Endometrium (tissue), 2 donors: Measurements from ENCODE around the gene CERS3.
"Not testable (repeated sequence)": the region's sequence is repeated elsewhere in the genome, so short reads cannot be mapped to it uniquely, and the experiment has no call there.

Source experiments
- FAIRE-seq: peaks from 2 replicates; lab custom pipeline; 2012; peaks lifted over from hg19 to GRCh38; lab: Jason Lieb, UNC
- donor health status: control.
- donor health status: control.

CERS3 gene

GRCh38 chr15:100464888-100465287 is 63.9 kb downstream of the CERS3 start:
- no peak for FAIRE-seq

- FAIRE-seq, result no peak
Observed at GRCh38 chr15:100464256-100464655, 64.5 kb downstream of the CERS3 start.

GRCh38 chr15:100463515-100463914 is 65.2 kb downstream of the CERS3 start:
- FAIRE-seq, result no peak

GRCh38 chr15:100461049-100461448 is 67.7 kb downstream of the CERS3 start:
- no peak for FAIRE-seq

DNA sequence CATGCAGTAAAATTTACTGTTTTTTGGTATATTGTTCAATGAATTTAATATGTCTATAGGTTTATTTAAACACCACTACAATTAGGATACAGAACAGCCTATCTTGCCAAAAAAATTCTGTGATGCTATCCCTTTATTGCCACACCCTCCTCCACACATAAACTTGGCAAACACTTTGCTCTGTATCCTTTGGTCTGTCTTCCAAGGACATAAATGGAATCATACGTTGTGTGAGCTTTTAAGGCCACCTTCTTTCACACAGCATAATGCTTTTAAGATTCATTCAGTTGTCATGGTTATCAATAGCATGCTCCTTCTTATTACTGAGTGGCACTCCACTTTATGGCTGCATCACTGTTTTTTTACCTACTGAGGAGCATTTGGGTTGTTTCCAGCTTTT is 71.5 kb downstream of the CERS3 start:
- FAIRE-seq, result no peak

DNA sequence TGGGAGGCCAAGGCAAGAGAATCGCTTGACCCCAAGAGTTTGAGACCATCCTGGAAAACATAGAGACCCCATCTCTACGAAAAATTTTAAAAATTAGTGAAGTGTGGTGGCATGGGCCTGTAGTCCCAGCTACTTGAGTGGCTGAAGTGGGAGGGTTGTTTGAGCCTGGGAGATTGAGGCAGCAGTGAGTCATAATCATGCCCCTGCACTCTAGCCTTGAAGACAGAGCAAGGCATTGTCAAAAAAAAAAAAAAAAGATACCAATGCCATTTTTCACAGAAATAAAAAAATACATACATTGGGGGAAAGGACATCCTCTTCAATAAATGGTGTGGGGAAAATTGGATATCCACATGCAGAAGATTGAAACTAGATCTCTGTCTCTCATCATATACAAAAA is 74.6 kb downstream of the CERS3 start:
- no peak for FAIRE-seq

DNA sequence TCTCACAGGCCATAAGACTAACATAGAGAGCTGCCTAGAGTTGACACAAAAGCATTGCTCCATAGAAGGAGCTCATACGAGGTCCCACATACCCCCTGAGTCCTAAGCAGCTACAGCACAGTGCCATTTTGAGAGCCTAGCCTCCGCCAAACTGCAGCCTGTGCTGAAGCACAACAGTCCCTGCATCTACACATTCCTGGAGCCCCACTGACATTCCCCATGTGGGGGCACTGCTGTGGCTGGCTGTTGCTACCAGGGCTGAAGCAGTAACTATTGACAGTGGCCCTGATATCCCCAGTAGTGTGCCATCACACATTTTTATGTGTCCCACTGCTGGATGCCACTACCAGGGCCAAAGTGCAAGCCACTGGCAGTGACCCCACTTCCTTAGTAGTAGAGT is 80.3 kb downstream of the CERS3 start:
- FAIRE-seq, result no peak

- FAIRE-seq, result not testable (repeated sequence)
Observed at GRCh38 chr15:100441063-100441462, 87.7 kb downstream of the CERS3 start.

DNA sequence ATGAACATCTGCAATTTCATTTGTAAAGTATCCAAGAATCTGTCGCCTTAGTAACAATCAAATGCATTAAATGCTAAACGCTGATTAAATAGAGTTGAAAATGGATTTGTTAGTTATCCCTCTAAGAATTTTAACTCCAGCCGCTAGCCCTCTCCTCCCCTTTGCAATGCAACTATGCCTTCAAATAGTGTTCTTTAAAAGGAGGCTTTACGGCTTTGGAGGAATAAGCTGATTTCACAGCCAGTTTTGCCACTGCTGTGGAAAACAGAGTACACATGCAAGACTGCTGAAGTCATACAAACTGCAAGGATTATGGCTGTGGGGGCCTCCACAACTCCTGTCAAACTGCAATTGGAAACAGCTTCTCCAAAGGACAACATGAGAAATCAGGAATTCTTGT is 89.2 kb downstream of the CERS3 start:
- FAIRE-seq, result no peak

DNA sequence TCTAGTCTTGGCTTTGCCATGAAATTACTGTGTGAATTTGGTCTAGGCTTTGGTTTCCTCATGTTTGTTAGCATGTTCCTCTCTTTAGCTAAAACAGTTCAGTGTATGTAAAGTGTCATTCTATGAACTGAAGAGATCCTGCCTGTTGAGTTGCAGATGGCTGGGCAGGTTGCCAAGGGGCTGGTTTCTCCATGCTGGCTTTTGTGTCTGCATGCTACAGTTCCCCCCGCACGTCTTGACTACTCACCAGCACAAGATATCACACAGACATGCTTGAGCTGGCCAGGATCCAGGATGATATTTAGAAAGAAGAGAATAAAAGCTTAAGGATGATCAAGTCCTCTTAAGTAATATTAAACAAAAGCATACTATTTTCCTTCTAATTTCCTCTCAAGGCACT is 90.2 kb downstream of the CERS3 start:
- no peak for FAIRE-seq

GRCh38 chr15:100437261-100437660 is 91.5 kb downstream of the CERS3 start:
- FAIRE-seq, result no peak

DNA sequence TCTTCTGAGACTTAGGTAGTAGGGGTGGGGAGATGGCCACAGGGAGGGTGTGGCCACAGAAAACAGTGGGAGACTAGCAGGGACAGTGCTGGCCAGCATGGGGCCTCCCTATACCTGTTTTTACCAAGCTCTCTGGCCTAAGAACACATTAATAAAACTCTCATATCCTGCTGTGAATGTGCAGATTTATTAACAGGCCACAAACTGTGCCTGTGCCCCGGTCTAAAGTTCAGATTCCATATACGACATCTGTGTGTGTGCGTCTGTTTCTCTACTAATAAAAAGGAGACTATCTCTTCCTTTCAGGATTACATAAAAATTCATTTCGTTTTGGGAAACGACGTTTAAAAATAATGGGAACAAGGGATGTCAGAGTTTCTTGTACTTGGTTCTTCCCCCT is 94.2 kb downstream of the CERS3 start:
- FAIRE-seq, result no peak

DNA sequence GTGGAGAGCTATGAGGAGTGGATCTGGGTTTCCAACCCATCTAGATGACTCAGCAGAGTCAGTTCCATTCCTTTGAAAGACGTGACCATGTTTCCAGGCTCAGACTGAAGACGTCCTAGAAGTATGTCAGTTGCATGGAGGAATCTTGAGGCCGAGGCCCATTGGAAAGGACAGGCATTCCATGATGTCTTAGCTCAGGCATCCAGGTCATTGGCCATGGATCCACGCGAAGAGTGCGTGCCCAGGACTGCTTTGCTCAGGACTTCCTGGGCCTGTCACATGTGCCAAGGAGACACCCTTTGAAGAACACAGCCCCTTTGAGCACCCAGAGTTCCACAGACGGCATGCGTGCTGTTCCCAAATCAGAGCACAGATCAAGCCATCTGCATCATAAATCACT is 94.7 kb downstream of the CERS3 start:
- FAIRE-seq, result no peak

DNA sequence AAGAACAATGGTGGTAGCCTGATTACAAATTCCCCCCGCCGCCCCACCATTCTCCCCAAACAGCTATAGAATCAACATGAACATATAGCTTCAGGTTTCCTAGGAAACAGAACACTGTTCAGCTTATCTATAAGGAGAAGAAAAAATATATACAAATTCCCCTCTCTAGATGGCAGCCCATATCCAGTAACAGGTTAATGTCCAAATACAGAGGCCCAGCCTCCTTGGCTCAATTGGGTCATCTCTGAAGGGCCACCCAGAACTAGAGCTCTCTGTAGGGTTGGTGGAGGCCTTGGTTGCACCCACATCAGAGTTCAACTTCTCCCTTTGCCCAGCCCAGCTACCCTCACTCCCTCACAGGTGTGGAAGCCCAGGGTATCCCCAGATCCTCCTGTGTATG is 95.4 kb downstream of the CERS3 start:
- FAIRE-seq, result no peak

- no peak for FAIRE-seq
Observed at GRCh38 chr15:100430411-100430810, 98.3 kb downstream of the CERS3 start.

GRCh38 chr15:100429116-100429728 is 99.5 kb downstream of the CERS3 start:
- FAIRE-seq, result no peak

DNA sequence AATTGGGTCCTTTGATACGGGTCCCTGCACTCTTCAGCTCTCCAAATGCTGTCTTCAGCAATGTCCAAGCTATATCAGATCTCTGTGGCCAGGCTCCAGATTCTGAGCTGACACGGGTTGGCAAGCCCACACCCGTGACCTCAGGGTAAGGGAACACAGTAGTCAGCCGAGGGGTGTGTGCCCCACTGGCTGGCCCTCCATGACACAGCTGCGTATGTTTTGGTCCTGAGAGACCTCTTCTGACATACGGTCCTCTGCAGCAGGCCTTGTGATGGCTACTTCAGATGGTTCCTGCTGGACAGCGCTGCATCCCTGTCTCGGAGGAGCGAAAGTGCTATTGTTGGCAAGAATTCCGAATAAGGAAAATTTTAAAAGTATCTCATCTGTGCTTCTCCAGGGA is 101.8 kb downstream of the CERS3 start:
- no peak for FAIRE-seq

DNA sequence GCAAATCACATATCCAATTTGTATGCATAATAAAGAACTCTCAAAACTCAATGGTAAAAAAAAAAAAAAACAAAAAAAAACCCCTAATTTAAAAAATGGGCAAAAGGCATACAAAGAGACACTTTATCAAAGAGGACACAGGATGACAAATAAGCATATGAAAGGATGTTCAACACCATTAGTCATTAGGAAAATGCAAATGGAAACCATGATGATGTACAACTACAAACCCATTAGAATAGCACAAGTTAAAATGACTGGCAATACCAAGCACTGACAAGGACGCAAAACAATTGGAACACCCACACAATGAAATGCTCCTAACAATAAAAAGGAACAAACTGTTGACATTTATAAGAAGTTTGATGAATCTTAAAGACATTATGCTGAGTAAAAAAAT is 123.6 kb downstream of the CERS3 start:
- FAIRE-seq, result no peak

- FAIRE-seq, result no peak
Observed at GRCh38 chr15:100400996-100401395, 127.8 kb downstream of the CERS3 start.

DNA sequence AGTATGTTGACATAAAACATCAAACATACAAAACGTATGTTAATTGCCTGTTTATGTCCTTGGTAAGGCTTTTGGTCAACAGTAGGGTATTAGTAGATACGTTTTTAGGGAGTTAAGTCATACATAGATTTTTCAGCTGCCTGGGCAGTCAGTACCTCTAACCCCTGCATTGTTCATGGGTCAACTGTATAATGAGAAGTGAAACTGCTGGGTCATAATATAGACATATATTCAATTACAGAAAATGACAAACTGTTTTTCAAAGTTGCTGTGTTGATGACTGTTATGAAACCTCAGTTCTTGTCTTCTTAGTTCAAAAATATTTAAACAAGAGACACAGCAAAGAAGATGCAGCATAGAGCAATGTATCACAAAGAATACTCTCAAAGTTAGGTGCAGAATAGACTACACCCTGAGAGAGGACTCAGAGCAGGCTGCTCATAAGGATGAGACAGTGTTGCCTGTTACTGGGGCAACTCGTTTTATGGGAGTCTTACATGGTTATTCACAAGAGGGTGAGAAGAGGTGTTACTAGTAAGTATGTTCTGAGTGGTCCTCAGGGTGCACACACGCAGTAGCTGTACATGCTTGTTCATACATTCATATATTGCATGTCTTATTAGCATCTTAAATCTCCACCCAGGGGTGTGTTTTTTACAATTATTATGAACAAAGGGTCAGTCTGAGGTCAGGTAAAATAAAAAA is 133.9 kb downstream of the CERS3 start:
- FAIRE-seq, result no peak

GRCh38 chr15:100393008-100393407 is 135.7 kb downstream of the CERS3 start:
- no peak for FAIRE-seq

DNA sequence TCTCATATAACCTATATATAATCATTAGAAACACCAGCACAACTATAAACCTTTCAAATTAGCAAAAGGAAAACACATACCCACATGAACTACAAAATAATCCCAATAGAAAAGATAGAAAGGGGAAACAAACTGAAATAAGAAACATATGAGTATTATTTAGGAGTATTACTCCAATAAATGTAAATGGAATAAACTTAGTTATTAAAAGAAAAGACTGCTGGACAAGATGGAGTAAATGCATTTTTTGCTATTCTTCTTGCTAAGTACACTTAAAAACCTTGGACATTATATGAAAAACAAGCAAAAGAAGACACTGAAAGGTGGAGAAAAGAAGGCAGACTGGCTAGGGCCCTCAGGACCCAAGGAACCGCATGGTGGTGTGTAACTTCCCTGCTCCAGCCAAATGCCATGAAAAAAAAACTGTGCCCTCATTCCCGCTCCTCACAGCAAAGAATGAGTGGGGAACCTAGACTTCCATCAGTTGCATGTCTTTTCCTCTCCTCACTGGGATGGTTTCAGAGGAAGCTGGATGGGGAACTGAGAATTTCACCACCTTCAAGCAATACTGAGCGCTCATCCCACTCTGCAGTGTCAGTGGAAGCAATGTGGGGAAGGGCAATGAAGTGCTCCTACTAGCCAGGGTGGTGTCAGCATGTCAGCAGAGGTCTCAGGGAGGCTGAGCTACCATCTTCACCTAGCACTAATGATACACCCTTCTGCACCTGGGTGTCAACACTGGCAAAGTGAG is 143.3 kb downstream of the CERS3 start:
- FAIRE-seq, result no peak

DNA sequence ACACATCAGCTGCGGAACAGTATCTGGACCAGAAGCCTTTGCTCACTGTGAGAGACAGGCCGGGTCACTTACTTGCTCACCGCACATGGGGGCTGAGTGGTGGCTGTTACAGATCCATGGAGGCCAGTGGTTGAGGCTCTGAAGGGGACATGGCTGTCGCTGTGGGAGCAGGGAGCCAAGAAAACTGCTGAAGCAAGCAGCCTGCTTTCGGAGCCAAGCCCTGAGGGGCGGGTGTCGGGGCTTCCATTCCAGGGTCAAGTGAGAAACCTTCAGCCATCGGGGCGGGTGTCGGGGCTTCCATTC is 144.7 kb downstream of the CERS3 start:
- no peak for FAIRE-seq
